Mesenchymal stem cell (in vitro differentiated cells and primary cell): ENCODE measurements around the gene USP7.
A peak's percentile ranks its signal among the peaks of the same experiment; 100 is the strongest.

Experiments
- DNase-seq: peaks from one replicate; pipeline ENCODE4 v3.0.0-alpha.2; 2013
- H2AFZ ChIP-seq: one replicate; pipeline ENCODE4 v1.6.1; 2013; ENCODE audit warnings: low read depth, mild to moderate bottlenecking, control low read depth, inconsistent platforms, low read length, moderate library complexity
- H2AK5ac ChIP-seq: 2 replicates; pipeline ENCODE4 v1.6.1; 2013; ENCODE audit warnings: low read length, moderate library complexity, mild to moderate bottlenecking, inconsistent platforms; ENCODE audit not compliant: severe bottlenecking
- H2BK120ac ChIP-seq: one replicate; pipeline ENCODE4 v1.6.1; 2013; ENCODE audit warnings: low read depth, mild to moderate bottlenecking, inconsistent platforms, low read length, moderate library complexity
- H2BK12ac ChIP-seq, 2 experiments: one replicate each; pipeline ENCODE4 v1.6.1; 2013; ENCODE audit warnings: inconsistent platforms in 2 of 2, low read length in 2 of 2, mild to moderate bottlenecking in 2 of 2, moderate library complexity in 2 of 2, control low read depth in 1 of 2
- H2BK15ac ChIP-seq: one replicate; pipeline ENCODE4 v1.6.1; 2013; ENCODE audit warnings: mild to moderate bottlenecking, low read depth, inconsistent platforms; ENCODE audit not compliant: poor library complexity, severe bottlenecking
- H2BK5ac ChIP-seq: 2 replicates; pipeline ENCODE4 v1.6.1; 2013; ENCODE audit warnings: low read depth, mild to moderate bottlenecking, low read length, control low read depth, inconsistent platforms; ENCODE audit not compliant: poor library complexity, severe bottlenecking
- H3K14ac ChIP-seq, 2 experiments: one replicate each; pipeline ENCODE4 v1.6.1; 2013; ENCODE audit warnings: inconsistent platforms in 2 of 2, low read length in 2 of 2, control low read depth in 1 of 2, mild to moderate bottlenecking in 1 of 2, moderate library complexity in 1 of 2
- H3K18ac ChIP-seq, 2 experiments: one replicate each; pipeline ENCODE4 v1.6.1; 2013; ENCODE audit warnings: inconsistent platforms in 2 of 2, low read length in 2 of 2, control low read depth in 1 of 2, low read depth in 1 of 2, mild to moderate bottlenecking in 1 of 2
- H3K23ac ChIP-seq, 2 experiments: one replicate each; pipeline ENCODE4 v1.6.1; 2013; ENCODE audit warnings: inconsistent platforms in 2 of 2, low read length in 2 of 2, mild to moderate bottlenecking in 2 of 2, moderate library complexity in 2 of 2, control low read depth in 1 of 2
- H3K27ac ChIP-seq: 2 replicates; pipeline ENCODE4 v1.5.1; 2013; ENCODE audit warnings: mild to moderate bottlenecking, moderate library complexity, low read length, control low read depth, inconsistent platforms; ENCODE audit not compliant: poor library complexity, severe bottlenecking
- H3K27me3 ChIP-seq, 2 experiments: 2 replicates each; pipeline versions ENCODE4 v1.6.1 to v1.7.0; 2013; ENCODE audit warnings: low read length in 2 of 2, mild to moderate bottlenecking in 2 of 2, moderate library complexity in 2 of 2, control low read depth in 1 of 2, inconsistent platforms in 1 of 2; ENCODE audit not compliant: control insufficient read depth in 1 of 2, insufficient read depth in 1 of 2
- H3K36me3 ChIP-seq, 2 experiments: 2 replicates each; pipeline versions ENCODE4 v1.6.1 to v1.7.0; 2013; ENCODE audit warnings: low read length in 2 of 2, control low read depth in 1 of 2, inconsistent platforms in 1 of 2, low read depth in 1 of 2, mild to moderate bottlenecking in 1 of 2; ENCODE audit not compliant: insufficient read depth in 2 of 2, control insufficient read depth in 1 of 2
- H3K4ac ChIP-seq, 2 experiments: one replicate each; pipeline ENCODE4 v1.6.1; 2013; ENCODE audit warnings: inconsistent platforms in 2 of 2, low read length in 2 of 2, mild to moderate bottlenecking in 2 of 2, moderate library complexity in 2 of 2, control low read depth in 1 of 2, low read depth in 1 of 2
- H3K4me1 ChIP-seq: 2 replicates; pipeline ENCODE4 v1.6.1; 2013; ENCODE audit warnings: low read depth, low read length, control low read depth; ENCODE audit not compliant: control insufficient read depth, insufficient read depth
- H3K4me2 ChIP-seq: 2 replicates; pipeline ENCODE4 v1.6.1; 2013; ENCODE audit warnings: low read length, mild to moderate bottlenecking, inconsistent platforms; ENCODE audit not compliant: poor library complexity, severe bottlenecking
- H3K4me3 ChIP-seq, 2 experiments: 2 replicates each; pipeline versions ENCODE4 v1.5.1 to v1.7.0; 2013; ENCODE audit warnings: low read length in 2 of 2, mild to moderate bottlenecking in 2 of 2, control low read depth in 1 of 2, low read depth in 1 of 2; ENCODE audit not compliant: insufficient read depth in 1 of 2
- H3K79me1 ChIP-seq: replicated peaks from 2 replicates; pipeline ENCODE4 v1.6.1; 2013; ENCODE audit warnings: mild to moderate bottlenecking, control low read depth, low read length, inconsistent platforms; ENCODE audit not compliant: poor library complexity, severe bottlenecking
- H3K9ac ChIP-seq: 2 replicates; pipeline ENCODE4 v1.7.0; 2013; ENCODE audit warnings: mild to moderate bottlenecking, low read length, moderate library complexity
- H3K9me3 ChIP-seq: 2 replicates; pipeline ENCODE4 v1.7.0; 2013; ENCODE audit warnings: mild to moderate bottlenecking, low read length; ENCODE audit not compliant: control insufficient read depth
- H4K8ac ChIP-seq: one replicate; pipeline ENCODE4 v1.6.1; 2013; ENCODE audit warnings: inconsistent platforms, mild to moderate bottlenecking, low read length, moderate library complexity
- H4K91ac ChIP-seq: one replicate; pipeline ENCODE4 v1.6.1; 2013; ENCODE audit warnings: mild to moderate bottlenecking, low read length, inconsistent platforms
- WGBS: methylation state at CpG from one replicate; pipeline ENCODE4 v1.1.7; 2013; ENCODE audit warnings: mixed read lengths; 5-methylcytosine and 5-hydroxymethylcytosine counted together

The USP7 gene

DNA sequence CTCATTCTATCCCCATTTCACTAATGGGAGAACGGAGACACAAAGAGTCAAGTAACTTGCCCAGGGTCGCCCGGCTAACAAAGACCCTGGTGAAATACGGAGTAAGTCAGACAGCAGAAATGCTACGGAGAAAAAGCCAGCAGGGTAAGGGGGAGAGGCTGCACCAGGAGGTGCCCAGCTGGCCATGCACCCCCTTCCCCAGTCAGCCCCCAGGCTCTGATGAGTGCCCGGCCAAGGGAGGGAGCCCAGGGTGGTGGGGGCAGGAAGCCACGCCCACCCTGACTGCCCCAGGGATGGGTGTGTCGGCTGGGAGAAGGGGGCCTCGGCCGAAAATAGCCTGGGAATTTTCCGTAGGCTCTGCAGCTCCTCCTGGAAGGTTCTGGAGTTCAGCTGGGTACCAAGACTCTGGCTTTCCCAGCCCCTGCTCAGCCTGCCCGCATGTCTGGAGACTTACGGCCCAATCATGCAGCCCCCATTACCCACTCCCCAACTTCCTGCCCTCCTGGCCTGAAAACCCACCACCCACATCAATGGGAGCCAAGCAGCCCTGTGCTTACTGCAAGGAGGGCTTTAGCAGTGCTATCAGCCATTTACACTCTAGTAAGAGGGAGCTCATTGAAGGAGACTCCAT, 99.1 kb downstream of the USP7 start:
- H2BK5ac ChIP-seq, result no peak overlapping the region
- 57% methylated on average over 13 of the region's 13 CpGs for WGBS
- no peak overlapping the region for H3K27ac ChIP-seq
- no peak overlapping the region for H2AK5ac ChIP-seq
- peak overlapping the region; percentile 63 for H4K91ac ChIP-seq
- H3K18ac ChIP-seq, result peak overlapping the region in 1 of 2 experiments; percentile 54
- H3K36me3 ChIP-seq, result peaks cover 12 to 14% of the 10 kb centered on the region in 2 experiments
- H3K27me3 ChIP-seq, result no peaks in the 10 kb centered on the region
- H3K9ac ChIP-seq, result peak overlapping the region; percentile 51
- peak overlapping the region; percentile 34 for H2BK120ac ChIP-seq
- peak overlapping the region in 1 of 2 experiments; percentile 87 for H3K4me3 ChIP-seq
- no peaks in the 10 kb centered on the region for H3K79me1 ChIP-seq
- H3K4me1 ChIP-seq, result peaks cover 62% of the 10 kb centered on the region
- no peak overlapping the region for H3K23ac ChIP-seq
- no peaks in the 10 kb centered on the region for H3K9me3 ChIP-seq
- peak overlapping the region in 1 of 2 experiments; percentile 35 for H3K4ac ChIP-seq
- peak overlapping the region; percentile 9 to 33 for H2BK12ac ChIP-seq
- H2BK15ac ChIP-seq, result no peak overlapping the region
- no peak overlapping the region for H3K4me2 ChIP-seq
- H4K8ac ChIP-seq, result peak overlapping the region; percentile 62
- H2AFZ ChIP-seq, result no peak overlapping the region
- H3K14ac ChIP-seq, result peak overlapping the region in 1 of 2 experiments; percentile 41
- DNase-seq, result peak; percentile 39

DNA sequence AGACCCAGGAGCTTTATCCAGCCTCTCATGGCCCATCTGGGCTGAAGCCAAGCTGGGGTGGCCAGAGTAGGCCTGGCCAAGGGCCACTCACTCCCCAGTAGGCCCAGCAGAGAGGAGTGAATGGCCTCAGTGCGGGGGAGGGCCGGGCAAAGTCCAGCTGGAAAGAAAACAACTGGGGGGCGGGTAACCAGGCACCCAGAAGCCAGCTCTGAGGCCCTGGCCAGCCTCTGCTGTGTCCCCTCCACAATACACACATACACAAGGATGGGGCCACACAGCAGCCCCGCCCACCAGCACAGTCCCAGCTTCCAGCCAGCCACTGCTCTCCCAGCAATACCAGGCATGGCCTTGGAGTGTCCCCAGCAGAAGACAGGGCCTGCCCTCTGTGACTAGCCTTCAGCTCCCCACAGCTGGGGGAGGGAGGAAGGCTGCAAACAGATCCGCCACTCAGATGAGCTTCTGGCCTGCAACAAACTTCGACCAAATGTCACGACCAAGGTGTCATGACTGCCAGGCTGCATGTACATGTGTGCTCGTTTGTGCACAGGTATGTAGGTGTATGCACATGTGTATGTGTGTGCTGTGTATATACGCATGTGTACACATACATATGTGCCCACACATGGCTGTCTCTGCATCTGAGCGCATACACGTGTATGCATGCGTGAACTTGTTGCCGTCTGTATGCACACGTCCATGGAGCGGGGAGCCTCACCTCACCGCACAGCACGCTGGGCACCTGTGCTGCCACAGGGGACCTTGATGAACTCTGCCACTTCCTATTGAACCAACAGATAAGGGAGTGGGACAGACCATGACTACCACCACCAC, 99.9 kb downstream of the USP7 start:
- Histone ChIP-seq H4K8ac (peak overlapping the region; percentile 66), H2BK12ac (no peak overlapping the region), H2BK120ac (no peak overlapping the region), H3K4ac (peak overlapping the region in 1 of 2 experiments; percentile 62), H3K4me3 (peak overlapping the region in 1 of 2 experiments; percentile 87), H3K9me3 (no peaks in the 10 kb centered on the region), H3K9ac (peak overlapping the region; percentile 51), H3K18ac (peak overlapping the region; percentile 54 to 68), H3K4me2 (no peak overlapping the region), H2AK5ac (no peak overlapping the region), H3K27me3 (no peaks in the 10 kb centered on the region), H2BK5ac (no peak overlapping the region), H3K23ac (peak overlapping the region in 1 of 2 experiments; percentile 2), H3K14ac (peak overlapping the region in 1 of 2 experiments; percentile 2), H4K91ac (no peak overlapping the region), H3K4me1 (peaks cover 65% of the 10 kb centered on the region), H3K36me3 (peaks cover 20 to 22% of the 10 kb centered on the region in 2 experiments), H2AFZ (no peak overlapping the region), H2BK15ac (no peak overlapping the region), H3K79me1 (no peaks in the 10 kb centered on the region), H3K27ac (no peak overlapping the region)
- peak; percentile 50 for DNase-seq
- 90% methylated on average over 17 of the region's 17 CpGs for WGBS

DNA sequence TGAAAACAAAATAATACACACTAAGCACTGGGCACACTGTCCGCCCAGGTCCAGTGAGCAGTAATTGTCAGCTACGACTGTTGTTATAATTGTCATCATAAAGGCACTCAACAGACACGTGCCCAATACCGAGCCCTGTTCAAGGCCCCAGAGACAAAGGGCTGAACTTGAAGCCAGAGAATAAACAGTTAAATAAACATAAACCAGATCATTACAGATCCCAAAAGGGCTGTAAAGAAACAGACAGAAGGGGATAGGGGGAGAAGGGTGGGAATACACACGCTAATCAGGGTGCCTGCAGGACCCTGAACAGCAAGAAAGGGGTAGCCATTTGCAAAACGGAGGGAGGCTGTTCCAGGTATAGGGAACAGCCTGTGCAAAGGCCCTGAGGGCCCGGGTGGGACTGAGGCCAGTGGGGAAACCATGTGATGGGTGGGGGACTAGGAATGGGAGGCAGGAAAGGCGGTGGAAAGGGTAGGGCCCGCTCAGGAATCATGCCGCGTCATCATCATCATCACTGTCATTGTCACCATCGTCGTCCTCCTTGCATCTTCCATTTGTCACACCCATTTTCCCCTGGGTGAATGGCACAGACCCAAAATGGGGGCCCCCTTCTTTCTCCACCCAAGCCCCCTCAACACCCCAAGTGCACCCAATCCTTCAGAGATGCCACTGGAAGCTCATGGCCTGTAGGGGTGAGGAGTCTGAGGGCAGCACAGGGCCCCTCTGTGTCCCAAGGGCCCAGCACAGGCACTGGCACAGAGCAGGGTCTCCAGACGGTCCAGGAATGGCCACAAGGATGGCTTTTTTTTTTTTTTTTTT, 101.2 kb downstream of the USP7 start:
- H3K4me2 ChIP-seq, result no peak overlapping the region
- no peak for DNase-seq
- 87% methylated on average over 11 of the region's 14 CpGs for WGBS
- no peak overlapping the region for H3K9ac ChIP-seq
- no peak overlapping the region for H3K27ac ChIP-seq
- H3K4me3 ChIP-seq, result no peak overlapping the region
- H2AK5ac ChIP-seq, result peak overlapping the region; percentile 51
- no peaks in the 10 kb centered on the region for H3K27me3 ChIP-seq
- no peak overlapping the region for H2BK5ac ChIP-seq
- H4K91ac ChIP-seq, result peak overlapping the region; percentile 70
- no peak overlapping the region for H2AFZ ChIP-seq
- peaks cover 73% of the 10 kb centered on the region for H3K4me1 ChIP-seq
- H2BK15ac ChIP-seq, result no peak overlapping the region
- H3K79me1 ChIP-seq, result peaks cover 2% of the 10 kb centered on the region
- no peaks in the 10 kb centered on the region for H3K9me3 ChIP-seq
- peak overlapping the region in 1 of 2 experiments; percentile 49 for H3K18ac ChIP-seq
- no peak overlapping the region for H3K23ac ChIP-seq
- H3K14ac ChIP-seq, result no peak overlapping the region
- H4K8ac ChIP-seq, result no peak overlapping the region
- H2BK120ac ChIP-seq, result no peak overlapping the region
- peaks cover 31 to 32% of the 10 kb centered on the region in 2 experiments for H3K36me3 ChIP-seq
- H2BK12ac ChIP-seq, result no peak overlapping the region
- no peak overlapping the region for H3K4ac ChIP-seq
